WTC11 (cell line): ENCODE measurements around the gene COL9A1. TPM values are rescaled to one million over a fixed set of nuclear protein-coding genes. Genes with fewer than 3 reads are reported as not detected.

ENCODE experiments used
- ATAC-seq: fragments of 200-7000 bp; cut with Tn5 transposase; 2 replicates; pipeline ENCODE4 v1.10.0; 2021; ENCODE audit warnings: mild to moderate bottlenecking, moderate library complexity
- CTCF ChIA-PET: fragments of 300-600 bp; sonication (Branson Sonifier 250); formaldehyde crosslinking; loops from one replicate; lab custom pipeline; 2021; ENCODE audit warnings: antibody characterized with exemption; lab: Charles Lee
- POLR2A ChIA-PET: fragments of 350-600 bp; sonication (Branson Sonifier 250); formaldehyde crosslinking; loops from one replicate; lab custom pipeline; 2021; ENCODE audit warnings: antibody characterized with exemption; lab: Charles Lee
- DNase-seq: peaks from one replicate; pipeline ENCODE4 v3.0.0; 2021; ENCODE audit warnings: low spot score
- H3K27ac Mint-ChIP-seq: 2 replicates; pipeline ENCODE4 v1.8.0; 2021; ENCODE audit warnings: mixed read lengths
- H3K27me3 Mint-ChIP-seq: 2 replicates; pipeline ENCODE4 v1.8.0; 2021; ENCODE audit warnings: low read depth, mild to moderate bottlenecking, moderate library complexity, mixed read lengths
- H3K36me3 Mint-ChIP-seq: 2 replicates; pipeline ENCODE4 v1.8.0; 2021; ENCODE audit warnings: mixed read lengths
- H3K4me1 Mint-ChIP-seq: 2 replicates; pipeline ENCODE4 v1.8.0; 2022; ENCODE audit warnings: mixed read lengths
- H3K4me3 Mint-ChIP-seq: 2 replicates; pipeline ENCODE4 v1.8.0; 2021; ENCODE audit warnings: mild to moderate bottlenecking, moderate library complexity, mixed read lengths
- H3K9me3 Mint-ChIP-seq: 2 replicates; pipeline ENCODE4 v1.8.0; 2021; ENCODE audit warnings: mixed read lengths
- ETV6 ChIP-seq: sonication (generic); formaldehyde crosslinking; IDR thresholded peaks from 2 replicates; pipeline ENCODE4 v1.8.1; 2022; ENCODE audit warnings: mild to moderate bottlenecking, missing genetic modification reagents
- FOXK1 ChIP-seq: sonication (generic); formaldehyde crosslinking; IDR thresholded peaks from 2 replicates; pipeline ENCODE4 v1.8.0; 2022; ENCODE audit warnings: mild to moderate bottlenecking, moderate library complexity, missing genetic modification reagents
- GABPB1 ChIP-seq: sonication (generic); formaldehyde crosslinking; IDR thresholded peaks from 2 replicates; pipeline ENCODE4 v1.8.1; 2023; ENCODE audit warnings: mild to moderate bottlenecking, missing genetic modification reagents
- IRF2 ChIP-seq: sonication (generic); formaldehyde crosslinking; IDR thresholded peaks from 2 replicates; pipeline ENCODE4 v1.8.0; 2022; ENCODE audit warnings: low read depth, missing genetic modification reagents, borderline replicate concordance
- MXD4 ChIP-seq: fragments of 250-450 bp; sonication (Bioruptor Pico); IDR thresholded peaks from 2 replicates; pipeline ENCODE4 v1.8.0; 2021; ENCODE audit warnings: mild to moderate bottlenecking, moderate library complexity, borderline replicate concordance
- NFE2L1 ChIP-seq: sonication (generic); formaldehyde crosslinking; IDR thresholded peaks from 2 replicates; pipeline ENCODE4 v1.8.1; 2023; ENCODE audit warnings: missing genetic modification reagents
- NR1H2 ChIP-seq: sonication (generic); formaldehyde crosslinking; IDR thresholded peaks from 2 replicates; pipeline ENCODE4 v1.9.0; 2021; ENCODE audit warnings: mild to moderate bottlenecking, moderate library complexity, missing genetic modification reagents
- NR2C2 ChIP-seq: sonication (generic); formaldehyde crosslinking; IDR thresholded peaks from 2 replicates; pipeline ENCODE4 v1.8.0; 2022; ENCODE audit warnings: mild to moderate bottlenecking, missing genetic modification reagents
- OVOL2 ChIP-seq: fragments of 250-450 bp; sonication (Bioruptor Pico); IDR thresholded peaks from 2 replicates; pipeline ENCODE4 v1.9.0; 2021; ENCODE audit warnings: mild to moderate bottlenecking, borderline replicate concordance
- RELA ChIP-seq: sonication (generic); formaldehyde crosslinking; IDR thresholded peaks from 2 replicates; pipeline ENCODE4 v1.8.1; 2022; ENCODE audit warnings: missing genetic modification reagents, mild to moderate bottlenecking, borderline replicate concordance
- SP1 ChIP-seq: sonication (generic); formaldehyde crosslinking; conservative IDR thresholded peaks from 2 replicates; pipeline ENCODE4 v1.8.1; 2022; ENCODE audit warnings: missing genetic modification reagents
- TCF7 ChIP-seq: sonication (generic); formaldehyde crosslinking; IDR thresholded peaks from 2 replicates; pipeline ENCODE4 v1.8.0; 2022; ENCODE audit warnings: mild to moderate bottlenecking, low read depth, missing genetic modification reagents, moderate library complexity
- TEAD1 ChIP-seq: sonication (generic); formaldehyde crosslinking; IDR thresholded peaks from 2 replicates; pipeline ENCODE4 v1.8.0; 2022; ENCODE audit warnings: mild to moderate bottlenecking, missing genetic modification reagents
- TEAD4 ChIP-seq: sonication (generic); formaldehyde crosslinking; IDR thresholded peaks from 2 replicates; pipeline ENCODE4 v1.8.0; 2022; ENCODE audit warnings: mild to moderate bottlenecking, missing genetic modification reagents
- ZNF138 ChIP-seq: sonication (generic); formaldehyde crosslinking; conservative IDR thresholded peaks from 2 replicates; pipeline ENCODE4 v1.8.1; 2022; ENCODE audit warnings: mild to moderate bottlenecking, moderate library complexity, missing genetic modification reagents
- ZNF317 ChIP-seq: sonication (generic); formaldehyde crosslinking; IDR thresholded peaks from 2 replicates; pipeline ENCODE4 v1.8.1; 2023; ENCODE audit warnings: low read depth, mild to moderate bottlenecking, moderate library complexity, missing genetic modification reagents, borderline replicate concordance
- total RNA-seq: library from RNA; stranded (reverse); gene quantifications from 3 replicates; pipeline ENCODE4 v1.2.3, GENCODE V29; 2021
- TF ChIP-seq, protein P1 (sequence below): sonication (generic); formaldehyde crosslinking; IDR thresholded peaks from 2 replicates; pipeline ENCODE4 v1.8.1; 2022; ENCODE audit warnings: missing genetic modification reagents, borderline replicate concordance
- TF ChIP-seq, protein P2 (sequence below): fragments of 250-450 bp; sonication (Bioruptor Pico); IDR thresholded peaks from 2 replicates; pipeline ENCODE4 v1.8.0; 2021; ENCODE audit warnings: mild to moderate bottlenecking
- TF ChIP-seq, protein P3 (sequence below): sonication (generic); formaldehyde crosslinking; IDR thresholded peaks from 2 replicates; pipeline ENCODE4 v1.8.0; 2023; ENCODE audit warnings: missing genetic modification reagents, mild to moderate bottlenecking, borderline replicate concordance
- TF ChIP-seq, protein P4 (sequence below): sonication (generic); formaldehyde crosslinking; IDR thresholded peaks from 2 replicates; pipeline ENCODE4 v1.8.0; 2023; ENCODE audit warnings: mild to moderate bottlenecking, missing genetic modification reagents
- TF ChIP-seq, protein P5 (sequence below): sonication (generic); formaldehyde crosslinking; IDR thresholded peaks from 2 replicates; pipeline ENCODE4 v1.8.1; 2022; ENCODE audit warnings: low read depth, missing genetic modification reagents, borderline replicate concordance
- TF ChIP-seq, protein P6 (sequence below): sonication (generic); formaldehyde crosslinking; IDR thresholded peaks from 2 replicates; pipeline ENCODE4 v1.8.0; 2022; ENCODE audit warnings: mild to moderate bottlenecking, missing genetic modification reagents

Gene COL9A1
- total RNA-seq, 1 experiment from 2014 or later = 9.0 TPM

DNA sequence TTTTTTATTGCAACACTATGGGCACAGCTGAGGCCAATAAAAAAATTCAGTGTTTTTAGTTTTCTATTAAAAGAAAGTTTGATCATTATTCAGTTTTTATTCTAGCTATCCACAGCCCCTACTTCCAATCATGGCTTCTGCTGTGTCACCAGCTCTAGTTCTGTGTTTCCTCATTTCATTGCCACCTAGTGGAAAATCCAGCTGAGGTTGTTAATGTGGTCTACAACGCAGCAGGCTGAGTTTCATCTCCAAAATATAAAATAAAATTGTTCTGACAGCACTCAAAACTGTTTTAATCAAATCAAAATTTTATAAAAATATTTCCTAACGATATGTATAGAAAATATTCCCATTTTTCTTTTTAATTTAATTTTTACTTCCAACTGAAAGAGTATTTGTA lies 13.6 kb downstream of the COL9A1 start (continued):
- TF ChIP-seq, protein P1, sequence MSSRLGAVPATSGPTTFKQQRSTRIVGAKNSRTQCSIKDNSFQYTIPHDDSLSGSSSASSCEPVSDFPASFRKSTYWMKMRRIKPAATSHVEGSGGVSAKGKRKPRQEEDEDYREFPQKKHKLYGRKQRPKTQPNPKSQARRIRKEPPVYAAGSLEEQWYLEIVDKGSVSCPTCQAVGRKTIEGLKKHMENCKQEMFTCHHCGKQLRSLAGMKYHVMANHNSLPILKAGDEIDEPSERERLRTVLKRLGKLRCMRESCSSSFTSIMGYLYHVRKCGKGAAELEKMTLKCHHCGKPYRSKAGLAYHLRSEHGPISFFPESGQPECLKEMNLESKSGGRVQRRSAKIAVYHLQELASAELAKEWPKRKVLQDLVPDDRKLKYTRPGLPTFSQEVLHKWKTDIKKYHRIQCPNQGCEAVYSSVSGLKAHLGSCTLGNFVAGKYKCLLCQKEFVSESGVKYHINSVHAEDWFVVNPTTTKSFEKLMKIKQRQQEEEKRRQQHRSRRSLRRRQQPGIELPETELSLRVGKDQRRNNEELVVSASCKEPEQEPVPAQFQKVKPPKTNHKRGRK (CRISPR knock-in tag) = no peak
- no peak for TF ChIP-seq OVOL2
- no peak for TF ChIP-seq NR1H2 (CRISPR knock-in tag)
- TF ChIP-seq, protein P2, sequence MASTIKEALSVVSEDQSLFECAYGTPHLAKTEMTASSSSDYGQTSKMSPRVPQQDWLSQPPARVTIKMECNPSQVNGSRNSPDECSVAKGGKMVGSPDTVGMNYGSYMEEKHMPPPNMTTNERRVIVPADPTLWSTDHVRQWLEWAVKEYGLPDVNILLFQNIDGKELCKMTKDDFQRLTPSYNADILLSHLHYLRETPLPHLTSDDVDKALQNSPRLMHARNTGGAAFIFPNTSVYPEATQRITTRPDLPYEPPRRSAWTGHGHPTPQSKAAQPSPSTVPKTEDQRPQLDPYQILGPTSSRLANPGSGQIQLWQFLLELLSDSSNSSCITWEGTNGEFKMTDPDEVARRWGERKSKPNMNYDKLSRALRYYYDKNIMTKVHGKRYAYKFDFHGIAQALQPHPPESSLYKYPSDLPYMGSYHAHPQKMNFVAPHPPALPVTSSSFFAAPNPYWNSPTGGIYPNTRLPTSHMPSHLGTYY (CRISPR knock-in tag) = no peak
- TF ChIP-seq NFE2L1 = no peak
- TF ChIP-seq TCF7 (CRISPR knock-in tag) = no peak
- TF ChIP-seq, all 79 proteins: peak for 0

DNA sequence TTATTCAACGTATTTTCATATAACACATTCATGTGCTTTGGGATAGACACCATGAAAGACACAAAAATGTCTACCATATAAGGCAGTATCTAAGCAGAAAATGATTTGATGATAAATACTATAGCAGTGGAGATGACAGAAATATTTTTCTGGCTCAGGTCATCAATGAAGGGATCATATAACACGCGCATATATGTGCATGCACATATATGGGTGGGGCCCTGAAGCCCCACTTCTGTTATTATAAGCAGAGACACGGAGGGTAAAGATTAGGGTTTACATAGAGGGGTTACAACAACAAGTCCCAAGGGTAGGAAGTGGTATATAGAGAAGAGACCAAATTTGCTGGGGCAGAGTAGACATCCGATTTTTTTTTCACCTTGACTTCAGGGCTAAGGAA lies 16.0 kb downstream of the COL9A1 start:
- POLR2A ChIA-PET = no interaction called here
- DNase-seq (no peak), ATAC-seq (no peak)
- no peak for TF ChIP-seq GABPB1
- TF ChIP-seq IRF2 (CRISPR knock-in tag) = no peak
- TF ChIP-seq MXD4 (CRISPR knock-in tag) = no peak
- H3K27ac Mint-ChIP-seq = no peak overlapping the region
- CTCF ChIA-PET = no interaction called here
- H3K9me3 Mint-ChIP-seq = no peaks in the 10 kb centered on the region
- peaks cover 7% of the 10 kb centered on the region for H3K4me1 Mint-ChIP-seq
- no peaks in the 10 kb centered on the region for H3K36me3 Mint-ChIP-seq
- H3K4me3 Mint-ChIP-seq = no peak overlapping the region
- peaks cover 35% of the 10 kb centered on the region for H3K27me3 Mint-ChIP-seq

DNA sequence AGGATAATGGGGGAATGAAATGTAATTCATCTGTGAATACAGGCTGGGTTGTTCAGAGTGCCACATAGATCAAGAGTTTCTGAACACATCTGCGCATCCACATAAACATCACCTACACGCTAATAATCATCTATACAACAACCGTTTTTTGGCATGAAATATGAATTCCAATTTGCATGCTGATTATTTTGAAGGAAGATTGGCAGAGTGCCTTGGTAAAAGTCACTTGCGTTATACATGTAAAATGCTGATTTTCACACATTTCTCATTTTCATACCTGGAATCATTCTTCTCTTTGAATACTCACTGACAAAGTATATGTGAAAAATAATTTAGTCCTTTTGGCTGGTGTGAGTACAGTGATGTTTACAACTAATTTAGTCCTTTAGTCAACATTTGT lies 17.7 kb downstream of the COL9A1 start:
- no peaks in the 10 kb centered on the region for H3K36me3 Mint-ChIP-seq
- no peak overlapping the region for H3K4me3 Mint-ChIP-seq
- peaks cover 52% of the 10 kb centered on the region for H3K27me3 Mint-ChIP-seq
- DNase-seq (no peak), ATAC-seq (no peak)
- ChIA-PET POLR2A (no interaction called here), CTCF (no interaction called here)
- peaks cover 18% of the 10 kb centered on the region for H3K4me1 Mint-ChIP-seq
- no peaks in the 10 kb centered on the region for H3K9me3 Mint-ChIP-seq
- no peak overlapping the region for H3K27ac Mint-ChIP-seq
- no peak for TF ChIP-seq SP1
- no peak for TF ChIP-seq FOXK1 (CRISPR knock-in tag)
- TF ChIP-seq TEAD4 (CRISPR knock-in tag) = no peak
- TF ChIP-seq, protein P3, sequence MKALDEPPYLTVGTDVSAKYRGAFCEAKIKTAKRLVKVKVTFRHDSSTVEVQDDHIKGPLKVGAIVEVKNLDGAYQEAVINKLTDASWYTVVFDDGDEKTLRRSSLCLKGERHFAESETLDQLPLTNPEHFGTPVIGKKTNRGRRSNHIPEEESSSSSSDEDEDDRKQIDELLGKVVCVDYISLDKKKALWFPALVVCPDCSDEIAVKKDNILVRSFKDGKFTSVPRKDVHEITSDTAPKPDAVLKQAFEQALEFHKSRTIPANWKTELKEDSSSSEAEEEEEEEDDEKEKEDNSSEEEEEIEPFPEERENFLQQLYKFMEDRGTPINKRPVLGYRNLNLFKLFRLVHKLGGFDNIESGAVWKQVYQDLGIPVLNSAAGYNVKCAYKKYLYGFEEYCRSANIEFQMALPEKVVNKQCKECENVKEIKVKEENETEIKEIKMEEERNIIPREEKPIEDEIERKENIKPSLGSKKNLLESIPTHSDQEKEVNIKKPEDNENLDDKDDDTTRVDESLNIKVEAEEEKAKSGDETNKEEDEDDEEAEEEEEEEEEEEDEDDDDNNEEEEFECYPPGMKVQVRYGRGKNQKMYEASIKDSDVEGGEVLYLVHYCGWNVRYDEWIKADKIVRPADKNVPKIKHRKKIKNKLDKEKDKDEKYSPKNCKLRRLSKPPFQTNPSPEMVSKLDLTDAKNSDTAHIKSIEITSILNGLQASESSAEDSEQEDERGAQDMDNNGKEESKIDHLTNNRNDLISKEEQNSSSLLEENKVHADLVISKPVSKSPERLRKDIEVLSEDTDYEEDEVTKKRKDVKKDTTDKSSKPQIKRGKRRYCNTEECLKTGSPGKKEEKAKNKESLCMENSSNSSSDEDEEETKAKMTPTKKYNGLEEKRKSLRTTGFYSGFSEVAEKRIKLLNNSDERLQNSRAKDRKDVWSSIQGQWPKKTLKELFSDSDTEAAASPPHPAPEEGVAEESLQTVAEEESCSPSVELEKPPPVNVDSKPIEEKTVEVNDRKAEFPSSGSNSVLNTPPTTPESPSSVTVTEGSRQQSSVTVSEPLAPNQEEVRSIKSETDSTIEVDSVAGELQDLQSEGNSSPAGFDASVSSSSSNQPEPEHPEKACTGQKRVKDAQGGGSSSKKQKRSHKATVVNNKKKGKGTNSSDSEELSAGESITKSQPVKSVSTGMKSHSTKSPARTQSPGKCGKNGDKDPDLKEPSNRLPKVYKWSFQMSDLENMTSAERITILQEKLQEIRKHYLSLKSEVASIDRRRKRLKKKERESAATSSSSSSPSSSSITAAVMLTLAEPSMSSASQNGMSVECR (CRISPR knock-in tag) = no peak
- TF ChIP-seq NR2C2 (CRISPR knock-in tag) = no peak
- no peak for TF ChIP-seq RELA (CRISPR knock-in tag)
- TF ChIP-seq, protein P4, sequence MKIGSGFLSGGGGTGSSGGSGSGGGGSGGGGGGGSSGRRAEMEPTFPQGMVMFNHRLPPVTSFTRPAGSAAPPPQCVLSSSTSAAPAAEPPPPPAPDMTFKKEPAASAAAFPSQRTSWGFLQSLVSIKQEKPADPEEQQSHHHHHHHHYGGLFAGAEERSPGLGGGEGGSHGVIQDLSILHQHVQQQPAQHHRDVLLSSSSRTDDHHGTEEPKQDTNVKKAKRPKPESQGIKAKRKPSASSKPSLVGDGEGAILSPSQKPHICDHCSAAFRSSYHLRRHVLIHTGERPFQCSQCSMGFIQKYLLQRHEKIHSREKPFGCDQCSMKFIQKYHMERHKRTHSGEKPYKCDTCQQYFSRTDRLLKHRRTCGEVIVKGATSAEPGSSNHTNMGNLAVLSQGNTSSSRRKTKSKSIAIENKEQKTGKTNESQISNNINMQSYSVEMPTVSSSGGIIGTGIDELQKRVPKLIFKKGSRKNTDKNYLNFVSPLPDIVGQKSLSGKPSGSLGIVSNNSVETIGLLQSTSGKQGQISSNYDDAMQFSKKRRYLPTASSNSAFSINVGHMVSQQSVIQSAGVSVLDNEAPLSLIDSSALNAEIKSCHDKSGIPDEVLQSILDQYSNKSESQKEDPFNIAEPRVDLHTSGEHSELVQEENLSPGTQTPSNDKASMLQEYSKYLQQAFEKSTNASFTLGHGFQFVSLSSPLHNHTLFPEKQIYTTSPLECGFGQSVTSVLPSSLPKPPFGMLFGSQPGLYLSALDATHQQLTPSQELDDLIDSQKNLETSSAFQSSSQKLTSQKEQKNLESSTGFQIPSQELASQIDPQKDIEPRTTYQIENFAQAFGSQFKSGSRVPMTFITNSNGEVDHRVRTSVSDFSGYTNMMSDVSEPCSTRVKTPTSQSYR (CRISPR knock-in tag) = no peak
- TF ChIP-seq ZNF317 (CRISPR knock-in tag) = no peak
- TF ChIP-seq, protein P5, sequence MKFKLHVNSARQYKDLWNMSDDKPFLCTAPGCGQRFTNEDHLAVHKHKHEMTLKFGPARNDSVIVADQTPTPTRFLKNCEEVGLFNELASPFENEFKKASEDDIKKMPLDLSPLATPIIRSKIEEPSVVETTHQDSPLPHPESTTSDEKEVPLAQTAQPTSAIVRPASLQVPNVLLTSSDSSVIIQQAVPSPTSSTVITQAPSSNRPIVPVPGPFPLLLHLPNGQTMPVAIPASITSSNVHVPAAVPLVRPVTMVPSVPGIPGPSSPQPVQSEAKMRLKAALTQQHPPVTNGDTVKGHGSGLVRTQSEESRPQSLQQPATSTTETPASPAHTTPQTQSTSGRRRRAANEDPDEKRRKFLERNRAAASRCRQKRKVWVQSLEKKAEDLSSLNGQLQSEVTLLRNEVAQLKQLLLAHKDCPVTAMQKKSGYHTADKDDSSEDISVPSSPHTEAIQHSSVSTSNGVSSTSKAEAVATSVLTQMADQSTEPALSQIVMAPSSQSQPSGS (CRISPR knock-in tag) = no peak
- TF ChIP-seq ETV6 (CRISPR knock-in tag) = no peak
- TF ChIP-seq, protein P6, sequence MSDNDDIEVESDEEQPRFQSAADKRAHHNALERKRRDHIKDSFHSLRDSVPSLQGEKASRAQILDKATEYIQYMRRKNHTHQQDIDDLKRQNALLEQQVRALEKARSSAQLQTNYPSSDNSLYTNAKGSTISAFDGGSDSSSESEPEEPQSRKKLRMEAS (CRISPR knock-in tag) = no peak
- no peak for TF ChIP-seq TEAD1 (CRISPR knock-in tag)
- no peak for TF ChIP-seq ZNF138 (CRISPR knock-in tag)
